ENCODE results near the gene FOXL2NB.
"Not testable (repeated sequence)": the region's sequence is repeated elsewhere in the genome, so short reads cannot be mapped to it uniquely, and the experiment has no call there.

The FOXL2NB gene

GRCh38 chr3:138946663-138947494, at the start of gene FOXL2NB, which contains the start of gene FOXL2:
Gene FOXL2NB (plus strand): TSS chr3:138947217. CDS start chr3:138947365, 148 bp downstream.
Gene FOXL2 (minus strand): TSS chr3:138947137. CDS start chr3:138946722, 415 bp downstream.
- DNase-seq, result no peak

- DNase-seq, result no peak
Measured at GRCh38 chr3:138898301-138898700, 48.7 kb upstream of the FOXL2NB start.

GRCh38 chr3:138898708-138899107, 48.3 kb upstream of the FOXL2NB start:
- no peak for DNase-seq

- no peak for DNase-seq
Measured at GRCh38 chr3:138899351-138899991, 47.5 kb upstream of the FOXL2NB start.

DNA sequence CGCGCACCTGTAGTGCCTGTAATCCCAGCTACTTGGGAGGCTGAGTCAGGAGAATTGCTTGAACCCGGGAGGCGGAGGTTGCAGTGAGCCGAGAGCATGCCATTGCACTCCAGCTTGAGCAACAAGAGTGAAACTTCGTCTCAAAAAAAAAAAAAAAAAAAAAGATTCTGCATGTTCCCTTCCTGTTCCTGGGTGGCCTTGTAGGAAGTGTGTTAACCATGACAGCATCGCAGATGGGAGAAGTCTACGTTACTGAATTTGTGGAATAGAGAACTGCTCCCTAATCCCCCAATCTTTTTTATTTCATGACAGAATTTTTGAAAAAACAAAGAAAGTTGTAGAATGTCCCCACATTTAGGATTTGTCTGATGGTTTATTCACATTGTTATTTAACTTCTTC, 45.5 kb upstream of the FOXL2NB start:
- DNase-seq, result no peak

- DNase-seq, result no peak
Measured at GRCh38 chr3:138902171-138902570, 44.8 kb upstream of the FOXL2NB start.

DNA sequence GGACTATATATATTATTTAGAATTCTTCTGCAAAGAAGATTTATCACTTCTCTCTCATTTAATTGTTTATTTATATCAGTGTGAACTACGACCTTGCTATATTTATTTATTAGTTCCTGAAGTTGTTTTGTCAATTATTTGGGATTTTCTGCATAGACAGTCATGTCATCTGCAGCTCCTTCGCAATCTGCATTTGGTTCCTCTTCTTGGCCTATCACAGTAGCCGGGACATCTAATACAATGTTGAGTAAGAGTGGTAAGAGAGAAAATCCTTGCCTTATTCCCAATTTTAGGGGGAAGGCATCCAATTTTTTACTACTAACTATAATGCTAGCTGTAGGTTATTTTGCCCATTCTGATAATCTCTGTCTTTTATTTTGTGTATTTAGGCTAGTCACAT, 39.5 kb upstream of the FOXL2NB start:
- DNase-seq, result no peak

GRCh38 chr3:138908846-138909245, 38.2 kb upstream of the FOXL2NB start:
- no peak for DNase-seq

- DNase-seq, result no peak
Measured at GRCh38 chr3:138909904-138910303, 37.1 kb upstream of the FOXL2NB start.

DNA sequence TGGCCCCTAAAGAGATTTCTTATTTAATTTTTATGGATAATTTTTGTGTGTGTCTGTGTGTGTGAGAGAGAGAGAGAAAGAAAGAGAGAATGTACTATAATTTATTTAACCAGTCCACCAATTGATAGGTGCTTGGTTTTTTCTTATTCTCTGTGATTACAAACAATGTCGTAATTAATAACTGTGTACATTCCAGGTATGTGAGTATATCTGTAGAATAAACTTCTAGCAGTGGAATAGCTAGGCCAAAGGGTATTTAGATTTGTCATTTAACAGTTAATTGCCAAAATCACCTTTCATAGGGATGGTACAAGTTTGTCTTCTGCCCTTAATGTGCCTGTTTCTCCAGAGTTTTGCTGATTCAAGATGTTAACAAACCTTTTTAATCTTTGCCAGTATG, 35.4 kb upstream of the FOXL2NB start:
- no peak for DNase-seq

DNA sequence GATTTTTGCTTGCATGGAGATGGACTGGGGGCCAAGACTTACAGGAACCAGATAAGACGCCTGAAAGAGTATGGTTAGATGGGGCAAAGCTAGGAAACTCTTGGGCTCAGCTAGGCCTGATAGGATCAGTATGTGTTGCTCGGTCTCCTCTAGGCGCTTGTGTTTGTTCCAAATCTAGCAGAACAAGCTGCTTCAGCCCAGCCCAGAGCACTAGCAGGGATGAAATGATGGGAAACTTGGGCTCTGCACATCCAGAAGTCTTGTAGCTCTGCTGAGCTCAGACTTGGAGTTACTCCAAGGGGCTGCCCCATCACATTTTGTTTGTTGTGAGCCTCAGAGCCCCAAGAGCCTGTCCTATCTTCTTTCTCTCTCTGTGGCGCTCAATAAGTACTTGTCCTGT, 34.8 kb upstream of the FOXL2NB start:
- no peak for DNase-seq

- no peak for DNase-seq
Measured at GRCh38 chr3:138913766-138914165, 33.3 kb upstream of the FOXL2NB start.

- peak; percentile 46 for DNase-seq
Measured at GRCh38 chr3:138914870-138915502, 32.0 kb upstream of the FOXL2NB start.

DNA sequence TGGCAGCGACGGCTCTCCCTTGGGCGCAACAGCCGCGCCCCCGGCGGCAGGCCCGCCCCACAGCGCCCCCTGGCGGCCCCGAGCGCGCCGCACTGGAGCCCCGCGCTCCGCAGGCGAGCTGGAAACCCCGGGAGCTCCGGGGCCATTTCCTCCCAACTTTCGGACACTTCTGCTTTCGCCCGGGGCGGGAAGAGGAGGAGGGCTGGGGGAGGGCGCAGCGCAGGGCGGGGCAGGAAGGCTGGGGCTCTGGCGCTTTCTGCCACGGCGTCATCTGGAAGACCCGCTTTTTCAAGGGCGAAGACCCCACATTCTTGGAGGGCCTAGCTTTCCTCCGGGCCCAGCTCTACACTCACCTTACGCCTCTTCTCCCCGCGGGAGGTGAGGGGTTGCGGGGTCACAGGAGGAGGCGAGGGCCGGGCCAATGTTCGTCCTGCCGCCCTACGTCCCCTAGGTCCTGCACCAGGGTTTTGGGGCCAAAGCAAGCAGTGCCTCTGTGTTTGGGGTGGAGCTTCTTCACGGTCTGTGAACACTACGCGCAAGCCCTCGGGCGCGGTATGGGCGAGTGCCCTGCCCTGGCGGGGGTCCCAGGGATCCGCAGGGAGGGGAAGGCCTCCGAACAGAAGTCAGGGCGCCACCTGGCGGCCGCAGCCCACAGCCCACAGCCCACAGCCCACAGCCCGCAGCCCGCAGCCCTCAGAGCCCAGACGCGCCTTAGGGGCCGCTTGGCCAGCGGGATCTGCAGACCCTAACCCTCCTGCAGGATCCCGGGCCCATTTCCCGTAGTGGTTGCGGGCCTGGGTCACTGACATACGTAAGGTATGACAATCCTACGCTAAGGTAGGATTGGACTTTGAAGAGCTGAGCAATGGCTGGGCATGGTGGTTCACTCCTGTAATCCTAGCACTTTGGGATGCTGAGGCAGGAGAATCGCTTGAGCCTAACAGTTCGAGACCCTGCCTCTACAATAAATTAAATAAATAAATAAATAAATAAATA, 31.2 kb upstream of the FOXL2NB start:
- DNase-seq, result peak; percentile 73

- DNase-seq, result no peak
Measured at GRCh38 chr3:138916824-138917223, 30.2 kb upstream of the FOXL2NB start.

DNA sequence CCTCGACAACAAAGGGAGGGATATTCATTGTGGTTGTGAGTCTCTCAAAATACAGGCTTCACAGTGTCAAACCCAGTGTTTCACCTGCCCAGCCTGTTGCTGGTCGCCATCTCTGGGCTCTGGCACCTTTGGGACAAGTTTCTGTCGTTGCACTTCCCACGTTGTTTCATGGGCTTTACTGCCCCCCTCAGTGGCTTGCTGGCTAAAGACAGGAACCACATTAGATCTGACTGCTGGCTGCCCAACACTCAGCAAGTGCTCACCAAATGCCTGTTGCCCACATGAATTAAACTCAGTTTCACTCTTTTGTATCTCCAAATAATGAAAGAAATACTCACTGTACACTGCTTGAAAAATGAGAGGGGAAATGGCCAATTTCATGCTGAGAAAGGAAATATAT, 27.7 kb upstream of the FOXL2NB start:
- DNase-seq, result no peak

DNA sequence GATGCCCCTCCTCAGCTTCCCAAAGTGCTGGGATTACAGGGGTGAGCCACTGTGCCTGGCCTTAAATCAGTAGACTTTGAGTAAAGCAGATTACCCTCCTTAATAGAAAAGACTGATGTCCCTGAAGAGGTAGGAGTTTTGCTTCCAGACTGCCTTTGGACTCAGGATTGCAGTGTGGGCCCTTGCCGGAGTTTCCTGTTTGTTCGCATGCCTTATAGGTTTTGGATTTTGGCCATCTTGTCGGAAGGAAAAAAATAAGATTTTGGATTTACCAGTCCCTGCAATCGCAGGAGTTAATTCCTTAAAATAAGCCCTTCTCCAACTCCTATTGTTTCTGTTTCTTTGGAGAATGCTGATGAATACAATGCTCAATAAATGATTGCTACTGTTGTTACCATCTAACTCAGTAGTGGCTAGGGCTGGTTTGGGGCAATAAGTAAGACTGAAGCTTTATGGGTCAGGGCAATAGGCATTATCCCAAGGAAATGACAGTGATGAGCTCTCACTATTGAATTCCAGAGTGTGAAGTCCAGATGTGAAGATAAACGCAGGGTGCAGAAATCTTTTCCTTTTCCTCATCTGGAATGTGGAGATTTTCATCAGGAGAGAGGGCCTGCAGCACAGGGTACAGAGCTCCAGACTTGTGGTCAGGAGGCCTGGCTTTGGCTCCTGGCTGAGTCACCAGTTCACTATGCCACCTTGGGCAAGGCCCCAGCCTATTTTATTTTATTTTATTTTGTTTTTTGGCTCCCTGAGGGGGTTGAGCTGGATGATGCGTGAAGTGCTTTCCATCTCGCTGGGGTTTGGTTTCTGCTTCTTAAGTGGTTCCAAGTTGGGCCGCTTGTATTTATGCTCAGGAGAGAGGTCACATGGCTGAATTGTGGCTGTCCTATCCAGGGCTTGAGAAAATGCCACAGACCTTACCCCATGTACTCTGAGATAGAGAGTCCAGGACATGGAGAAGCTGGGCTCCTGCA, 25.4 kb upstream of the FOXL2NB start:
- peak; percentile 33 for DNase-seq

DNA sequence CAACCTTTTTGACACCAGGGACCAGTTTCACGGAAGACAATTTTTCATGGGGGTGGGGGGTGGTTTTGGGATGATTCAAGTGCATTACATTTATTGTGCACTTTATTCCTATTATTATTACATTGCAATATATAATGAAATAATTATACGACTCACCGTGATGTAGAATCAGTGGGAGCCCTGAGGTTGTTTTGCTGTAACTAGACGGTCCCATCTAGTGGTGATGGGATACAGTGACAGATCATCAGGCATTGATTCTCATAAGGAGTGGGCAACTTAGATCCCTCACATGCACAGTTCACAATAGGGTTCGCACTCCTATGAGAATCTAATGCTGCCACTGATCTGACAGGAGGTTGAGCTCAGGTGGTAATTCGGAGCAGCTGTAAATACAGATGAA, 24.6 kb upstream of the FOXL2NB start:
- not testable (repeated sequence) for DNase-seq

GRCh38 chr3:138923531-138923994, 23.5 kb upstream of the FOXL2NB start:
- peak; percentile 39 for DNase-seq

- DNase-seq, result no peak
Measured at GRCh38 chr3:138928727-138929372, 18.2 kb upstream of the FOXL2NB start.
